Adrenal gland (tissue), 12 donors: Measurements from ENCODE around the gene TMA16. TPM values are rescaled to one million over a fixed set of nuclear protein-coding genes. Genes with fewer than 3 reads are reported as not detected.

Source experiments
- DNase-seq, 7 donors: peaks; one replicate each; pipeline ENCODE4 v3.0.0-alpha.2; 2019 to 2020
- H3K27ac ChIP-seq, 5 donors: fragments of 200-600 bp; sonication (generic) in 4 of 5; 1 replicate in 3 of 5; 2 replicates in 2 of 5; pipeline versions ENCODE4 v1.5.1 to v1.8.0; 2016 to 2020; ENCODE audit warnings: mild to moderate bottlenecking in 1 of 5
- H3K27me3 ChIP-seq: fragments of 200-600 bp; 2 replicates; pipeline ENCODE4 v1.8.0; 2021
- H3K36me3 ChIP-seq, 2 donors: fragments of 200-600 bp; replicated peaks in 1 of 2; 1 replicate in 1 of 2; 2 replicates in 1 of 2; pipeline versions ENCODE4 v1.5.1 to v1.8.0; 2018 to 2022
- H3K4me1 ChIP-seq, 2 donors: fragments of 200-600 bp; replicated peaks in 1 of 2; 1 replicate in 1 of 2; 2 replicates in 1 of 2; pipeline versions ENCODE4 v1.5.1 to v1.8.0; 2018 to 2021
- H3K4me3 ChIP-seq, 4 donors: fragments of 200-600 bp; sonication (generic) in 3 of 4; one replicate each; pipeline ENCODE4 v1.5.1; 2016 to 2018
- H3K9me3 ChIP-seq, 3 donors: fragments of 200-600 bp; sonication (generic) in 1 of 3; replicated peaks in 1 of 3; 1 replicate in 2 of 3; 2 replicates in 1 of 3; pipeline versions ENCODE4 v1.5.1 to v1.8.0; 2016 to 2021
- CTCF ChIP-seq, 6 experiments: fragments of 450-650 bp in 4 of 6; fragments of 200-600 bp in 2 of 6; sonication (generic) in 1 of 6; IDR thresholded peaks; 1 replicate in 5 of 6; 2 replicates in 1 of 6; pipeline versions ENCODE4 v1.5.1 to v1.8.0; 2016 to 2021; ENCODE audit warnings: antibody characterized with exemption in 6 of 6, mild to moderate bottlenecking in 2 of 6, moderate library complexity in 1 of 6
- POLR2A ChIP-seq, 2 donors: fragments of 450-650 bp; IDR thresholded peaks; one replicate each; pipeline ENCODE4 v1.6.1; 2017; ENCODE audit warnings: antibody characterized with exemption in 2 of 2, mild to moderate bottlenecking in 2 of 2, moderate library complexity in 1 of 2
- WGBS, 4 donors: extraction: QIAGEN DNeasy Blood & Tissue Kit in 2 of 4; methylation state at CpG; one replicate each; pipeline versions ENCODE4 v1.1.5 to v1.1.7; 2013 to 2017; 5-methylcytosine and 5-hydroxymethylcytosine counted together
- intact Hi-C, 2 donors: fragments of 100-400 bp; cut with DNase I; formaldehyde crosslinking; loops; one replicate each; pipeline versions ENCODE4 v1.14.1 to v1.15.0; 2022 to 2023
- polyA plus RNA-seq, 3 donors: library from polyadenylated mRNA; stranded (reverse); fragments of 200-250 nt in 2 of 3; fragments of 350-450 nt in 1 of 3; fragmentation: Illumina TruSeq in 1 of 3; extraction: RNeasy Lipid Tissue Mini Kit (QIAGEN cat#74804) in 1 of 3; gene quantifications; one replicate each; pipeline ENCODE4 v1.2.3, GENCODE V29; 2013 to 2014
- total RNA-seq, 9 donors: library from RNA; depleted of rRNA in 4 of 9; stranded (reverse); fragments of >200 nt in 4 of 9; fragments of 120-200 nt in 1 of 9; fragmentation: NEBNext Ultra II Directional in 1 of 9; extraction: Animal tissue kit (Norgen Biotek cat#: 25700) in 1 of 9; gene quantifications; one replicate each; pipeline versions ENCODE4 v1.1.0 to v1.2.4, GENCODE V29; 2013 to 2023
- donor health status: healthy with polysubstance abuse.
- donor health status: Bipolar disorder and iron deficiency.
- donor health status: DM: yes; HTN: yes; CAD: no.
- donor health status: DM: no; HTN: no; CAD: no.
- donor health status: DM: no; HTN: no; CAD: no.
- donor health status: DM: yes; HTN: yes; CAD: no.

Gene TMA16
- total and polyA plus RNA-seq, 12 donors: 7.7 to 63.1 (median 17.8) TPM

- intact Hi-C loops: no loop called here
- Histone ChIP-seq H3K9me3 (no peaks in the 10 kb centered on the region), H3K4me3 (no peak overlapping the region), H3K36me3 (no peaks in the 10 kb centered on the region), H3K27ac (no peak overlapping the region), H3K27me3 (no peaks in the 10 kb centered on the region), H3K4me1 (no peaks in the 10 kb centered on the region)
- 74 to 94% (median 88%) methylated on average over 9 to 14 of the region's 14 CpGs for WGBS, 4 donors
- no peak for DNase-seq
- TF ChIP-seq POLR2A (IDR thresholded peaks at IDR 0.05): no peak
- no peak for TF ChIP-seq CTCF (IDR thresholded peaks at IDR 0.05)
Observed at GRCh38 chr4:163473130-163473529, 21.4 kb upstream of the TMA16 start.

- intact Hi-C loops: no loop called here
- Histone ChIP-seq H3K36me3 (no peaks in the 10 kb centered on the region), H3K27me3 (no peaks in the 10 kb centered on the region), H3K9me3 (no peaks in the 10 kb centered on the region), H3K4me1 (no peaks in the 10 kb centered on the region), H3K27ac (no peak within 1 kb of the TSS), H3K4me3 (no peak within 1 kb of the TSS)
- no peak for TF ChIP-seq CTCF (IDR thresholded peaks at IDR 0.05)
- TF ChIP-seq POLR2A (IDR thresholded peaks at IDR 0.05): no peak
- no peak for DNase-seq
- 87 to 92% (median 89%) methylated on average over 21 to 32 of the region's 32 CpGs for WGBS, 4 donors
Observed at GRCh38 chr4:163473576-163473975, 20.9 kb upstream of the TMA16 start, which contains the start of gene TKTL2. Gene TKTL2, minus strand, starts transcription at chr4:163473754. Its CDS starts 20 bp downstream, at chr4:163473734.

GRCh38 chr4:163474027-163474426, 20.5 kb upstream of the TMA16 start:
- no peaks in the 10 kb centered on the region for H3K27me3 ChIP-seq
- H3K9me3 ChIP-seq: no peaks in the 10 kb centered on the region
- no peak overlapping the region for H3K27ac ChIP-seq
- no peaks in the 10 kb centered on the region for H3K4me1 ChIP-seq
- no peak for TF ChIP-seq POLR2A (IDR thresholded peaks at IDR 0.05)
- no peak for TF ChIP-seq CTCF (IDR thresholded peaks at IDR 0.05)
- H3K4me3 ChIP-seq: no peak overlapping the region
- H3K36me3 ChIP-seq: no peaks in the 10 kb centered on the region
- WGBS, 4 donors: 83 to 92% (median 86%) methylated on average over 3 of the region's 3 CpGs
- DNase-seq: no peak
- intact Hi-C loops: no loop called here

GRCh38 chr4:163476761-163477438, 17.6 kb upstream of the TMA16 start:
- H3K27ac ChIP-seq: no peak overlapping the region
- 58 to 65% (median 61%) methylated on average over 5 of the region's 5 CpGs for WGBS, 4 donors
- H3K4me1 ChIP-seq: no peaks in the 10 kb centered on the region
- intact Hi-C loops: no loop called here
- no peaks in the 10 kb centered on the region for H3K27me3 ChIP-seq
- TF ChIP-seq CTCF (IDR thresholded peaks at IDR 0.05) (no peak), POLR2A (IDR thresholded peaks at IDR 0.05) (no peak)
- H3K9me3 ChIP-seq: no peaks in the 10 kb centered on the region
- no peak for DNase-seq
- H3K36me3 ChIP-seq: no peaks in the 10 kb centered on the region
- no peak overlapping the region for H3K4me3 ChIP-seq
